Inflammatory macrophage (primary cell): ENCODE data around the gene UBL7.

Source experiments
- DNase-seq, 2 donors: peaks; one replicate each; pipeline ENCODE4 v3.0.0-alpha.2; 2020 to 2022

UBL7 gene

GRCh38 chr15:74422652-74423430 is 38.1 kb downstream of the UBL7 start:
- peak; percentile 78 to 89 for DNase-seq

- DNase-seq = no peak
Measured at GRCh38 chr15:74422265-74422651, 38.7 kb downstream of the UBL7 start.

GRCh38 chr15:74421302-74422245 is 39.4 kb downstream of the UBL7 start:
- no peak for DNase-seq

GRCh38 chr15:74420193-74420905 is 40.6 kb downstream of the UBL7 start:
- no peak for DNase-seq

GRCh38 chr15:74419432-74419831 is 41.5 kb downstream of the UBL7 start:
- no peak for DNase-seq

GRCh38 chr15:74418575-74419338 is 42.2 kb downstream of the UBL7 start:
- DNase-seq = no peak

- DNase-seq = no peak
Measured at GRCh38 chr15:74417670-74418069, 43.3 kb downstream of the UBL7 start.

GRCh38 chr15:74417225-74417624 is 43.7 kb downstream of the UBL7 start:
- no peak for DNase-seq

- DNase-seq = no peak
Measured at GRCh38 chr15:74415966-74416916, 44.7 kb downstream of the UBL7 start.

- DNase-seq = no peak
Measured at GRCh38 chr15:74414603-74415338, 46.2 kb downstream of the UBL7 start.

GRCh38 chr15:74414081-74414580 is 46.8 kb downstream of the UBL7 start:
- no peak for DNase-seq

- no peak for DNase-seq
Measured at GRCh38 chr15:74413350-74414080, 47.4 kb downstream of the UBL7 start.

GRCh38 chr15:74412159-74412558 is 48.8 kb downstream of the UBL7 start:
- no peak for DNase-seq

- DNase-seq = no peak
Measured at GRCh38 chr15:74411686-74412085, 49.3 kb downstream of the UBL7 start.

- DNase-seq = no peak
Measured at GRCh38 chr15:74410502-74410901, 50.5 kb downstream of the UBL7 start.

- no peak for DNase-seq
Measured at GRCh38 chr15:74409225-74409624, 51.7 kb downstream of the UBL7 start.

GRCh38 chr15:74408815-74409214 is 52.1 kb downstream of the UBL7 start:
- no peak for DNase-seq

GRCh38 chr15:74408385-74408784 is 52.6 kb downstream of the UBL7 start:
- no peak for DNase-seq

GRCh38 chr15:74406992-74407705 is 53.8 kb downstream of the UBL7 start:
- peak; percentile 21 to 68 for DNase-seq
